HepG2 (cell line): Measurements from ENCODE around the gene RNF126. TPM values are rescaled to one million over a fixed set of nuclear protein-coding genes. Genes with fewer than 3 reads are reported as not detected.
A peak's percentile ranks its signal among the peaks of the same experiment; 100 is the strongest.

Experiments
- HCFC1 ChIP-seq: fragments of 150-350 bp; IDR thresholded peaks from 2 replicates; pipeline ENCODE4 v1.6.1; 2014; ENCODE audit warnings: low read depth, low read length
- NCOA1 ChIP-seq: sonication (generic); formaldehyde crosslinking; IDR thresholded peaks from 2 replicates; pipeline ENCODE4 v1.9.0; 2021; ENCODE audit warnings: missing genetic modification reagents
- NONO ChIP-seq, 2 experiments: fragments of 450-650 bp in 1 of 2; sonication (generic) in 1 of 2; formaldehyde crosslinking in 1 of 2; IDR thresholded peaks in 1 of 2; conservative IDR thresholded peaks in 1 of 2; 2 replicates each; pipeline versions ENCODE4 v1.6.1 to v1.8.0; 2017 to 2022; ENCODE audit warnings: mild to moderate bottlenecking in 1 of 2, missing genetic modification reagents in 1 of 2, moderate library complexity in 1 of 2
- PITX1 ChIP-seq: sonication (generic); formaldehyde crosslinking; IDR thresholded peaks from 2 replicates; pipeline ENCODE4 v1.5.1; 2020; ENCODE audit warnings: mild to moderate bottlenecking, missing genetic modification reagents
- ZBTB34 ChIP-seq: sonication (generic); formaldehyde crosslinking; IDR thresholded peaks from 2 replicates; pipeline ENCODE4 v1.8.0; 2022; ENCODE audit warnings: mild to moderate bottlenecking, missing genetic modification reagents
- ZBTB38 ChIP-seq: sonication (generic); formaldehyde crosslinking; IDR thresholded peaks from 2 replicates; pipeline ENCODE4 v1.5.1; 2020; ENCODE audit warnings: mild to moderate bottlenecking, missing genetic modification reagents
- ZBTB40 ChIP-seq, 2 experiments: fragments of 450-650 bp in 1 of 2; sonication (generic) in 1 of 2; formaldehyde crosslinking in 1 of 2; IDR thresholded peaks; 2 replicates each; pipeline versions ENCODE4 v1.6.1 to v1.8.0; 2016 to 2022; ENCODE audit warnings: antibody characterized with exemption in 1 of 2, mild to moderate bottlenecking in 1 of 2, missing genetic modification reagents in 1 of 2
- ZNF292 ChIP-seq: sonication (generic); formaldehyde crosslinking; IDR thresholded peaks from 2 replicates; pipeline ENCODE4 v1.8.1; 2022; ENCODE audit warnings: mild to moderate bottlenecking, low read depth, missing genetic modification reagents, borderline replicate concordance
- ZNF33B ChIP-seq: sonication (generic); formaldehyde crosslinking; IDR thresholded peaks from 2 replicates; pipeline ENCODE4 v1.5.1; 2020; ENCODE audit warnings: mild to moderate bottlenecking, missing genetic modification reagents
- ZNF556 ChIP-seq: sonication (generic); formaldehyde crosslinking; IDR thresholded peaks from 2 replicates; pipeline ENCODE4 v1.4.0; 2020; ENCODE audit warnings: mild to moderate bottlenecking, missing genetic modification reagents, borderline replicate concordance
- ZSCAN5A ChIP-seq: sonication (generic); formaldehyde crosslinking; IDR thresholded peaks from 2 replicates; pipeline ENCODE4 v1.8.0; 2022; ENCODE audit warnings: mild to moderate bottlenecking, missing genetic modification reagents, borderline replicate concordance
- polyA plus RNA-seq, 8 experiments: library from polyadenylated mRNA; depleted of rRNA in 3 of 8; stranded (reverse) in 7 of 8; unstranded in 1 of 8; fragments of >200 nt; fragmentation: Illumina TruSeq in 4 of 8; extraction: Trizol in 4 of 8; gene quantifications; 2 replicates each; pipeline versions ENCODE4 v1.2.1 to v1.2.3, GENCODE V29; 2011 to 2016; ENCODE audit warnings: low read depth in 4 of 8, missing spikeins in 1 of 8, mixed read lengths in 1 of 8; ENCODE audit not compliant: insufficient read depth in 1 of 8
- total RNA-seq, 5 experiments: library from RNA; depleted of rRNA; stranded (reverse); fragments of >200 nt; fragmentation: Illumina TruSeq; extraction: Trizol; gene quantifications; 2 replicates each; pipeline ENCODE4 v1.2.3, GENCODE V29; 2016; ENCODE audit warnings: low read depth in 1 of 5
- TF ChIP-seq, protein P1 (sequence below), 2 experiments: sonication (generic) in 1 of 2; formaldehyde crosslinking in 1 of 2; IDR thresholded peaks; 2 replicates each; pipeline versions ENCODE4 v1.4.0 to v1.6.1; 2018 to 2020; ENCODE audit warnings: missing genetic modification reagents in 2 of 2, borderline replicate concordance in 1 of 2, low read depth in 1 of 2, mild to moderate bottlenecking in 1 of 2, missing biosample characterization in 1 of 2

The RNF126 gene
- total and polyA plus RNA-seq, 2 of the 13 experiments (the other 11 are each of a cell fraction or from before 2014, with no cell fraction given), result 23.2 to 34.0 TPM

GRCh38 chr19:632579-633067, 30.4 kb downstream of the RNF126 start (continued):
- TF ChIP-seq ZBTB40 (IDR thresholded peaks at IDR 0.05) (no peak), ZBTB40 (CRISPR knock-in tag; IDR thresholded peaks at IDR 0.05) (peak; percentile 24; the same call in 1 of the 2 replicates), NCOA1 (CRISPR knock-in tag) (no peak), ZBTB34 (CRISPR knock-in tag) (no peak), ZSCAN5A (CRISPR knock-in tag) (no peak), NONO (IDR thresholded peaks at IDR 0.05) (no peak), NONO (CRISPR knock-in tag; conservative IDR thresholded peaks at IDR 0.05) (peak; percentile 65; the same call in 1 of the 2 replicates), HCFC1 (0 out of 2 replicates have a peak, but pooled peaks have one; percentile 16), ZNF33B (CRISPR knock-in tag) (no peak), ZNF556 (CRISPR knock-in tag) (no peak), ZNF292 (CRISPR knock-in tag) (0 out of 2 replicates have a peak, but pooled peaks have one; percentile 16), PITX1 (CRISPR knock-in tag) (no peak), ZBTB38 (peak; percentile 37; the same call in 1 of the 2 replicates)
- TF ChIP-seq, protein P1, sequence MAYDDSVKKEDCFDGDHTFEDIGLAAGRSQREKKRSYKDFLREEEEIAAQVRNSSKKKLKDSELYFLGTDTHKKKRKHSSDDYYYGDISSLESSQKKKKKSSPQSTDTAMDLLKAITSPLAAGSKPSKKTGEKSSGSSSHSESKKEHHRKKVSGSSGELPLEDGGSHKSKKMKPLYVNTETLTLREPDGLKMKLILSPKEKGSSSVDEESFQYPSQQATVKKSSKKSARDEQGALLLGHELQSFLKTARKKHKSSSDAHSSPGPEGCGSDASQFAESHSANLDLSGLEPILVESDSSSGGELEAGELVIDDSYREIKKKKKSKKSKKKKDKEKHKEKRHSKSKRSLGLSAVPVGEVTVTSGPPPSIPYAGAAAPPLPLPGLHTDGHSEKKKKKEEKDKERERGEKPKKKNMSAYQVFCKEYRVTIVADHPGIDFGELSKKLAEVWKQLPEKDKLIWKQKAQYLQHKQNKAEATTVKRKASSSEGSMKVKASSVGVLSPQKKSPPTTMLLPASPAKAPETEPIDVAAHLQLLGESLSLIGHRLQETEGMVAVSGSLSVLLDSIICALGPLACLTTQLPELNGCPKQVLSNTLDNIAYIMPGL (CRISPR knock-in tag; IDR thresholded peaks at IDR 0.05; ENCODE audit: borderline replicate concordance in 1 of 2, low read depth in 1 of 2), result peak in 1 of 2 experiments; percentile 77; a peak in 1 of 4 replicates
